M059J (cell line): Measurements from ENCODE around the gene CPXM2. TPM values are rescaled to one million over a fixed set of nuclear protein-coding genes. Genes with fewer than 3 reads are reported as not detected.
"Not testable (repeated sequence)": the region's sequence is repeated elsewhere in the genome, so short reads cannot be mapped to it uniquely, and the experiment has no call there.

Experiments used
- DNase-seq: peaks from one replicate; pipeline ENCODE4 v3.0.0-alpha.2; 2012; ENCODE audit warnings: low read depth
- total RNA-seq: library from RNA; depleted of rRNA; stranded (reverse); fragments of >200 nt; shearing (Covaris generic); gene quantifications from 2 replicates; pipeline ENCODE4 v1.2.3, GENCODE V29; 2014

CPXM2 gene
- total RNA-seq, 1 experiment from 2014 or later: not detected

GRCh38 chr10:123743441-123744223, 148.0 kb downstream of the CPXM2 start:
- peak; percentile 60 for DNase-seq

GRCh38 chr10:123742751-123743440, 148.7 kb downstream of the CPXM2 start:
- no peak for DNase-seq

DNA sequence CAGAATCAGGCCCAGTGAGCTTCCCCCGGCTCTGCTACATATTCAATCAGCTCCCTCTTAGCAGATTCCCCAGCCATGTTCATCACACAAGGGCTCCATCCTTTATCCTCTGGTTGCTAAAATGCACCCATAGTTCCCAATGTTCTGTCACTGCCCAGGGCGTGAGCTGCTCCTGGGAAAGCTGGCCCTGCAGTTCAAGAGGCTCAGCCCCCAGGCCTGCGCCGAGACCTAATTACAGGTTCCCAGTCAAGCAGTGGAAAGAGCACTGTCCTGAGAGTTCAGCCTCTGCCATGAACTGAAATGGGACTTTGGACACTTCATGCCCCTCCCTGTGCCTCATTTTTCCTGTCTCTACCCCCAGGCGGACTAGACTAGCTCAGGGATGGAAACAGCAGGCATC, 149.9 kb downstream of the CPXM2 start:
- no peak for DNase-seq

- peak; percentile 1 for DNase-seq
These were observed 150.5 kb downstream of the CPXM2 start for GRCh38 chr10:123741146-123741545.

DNA sequence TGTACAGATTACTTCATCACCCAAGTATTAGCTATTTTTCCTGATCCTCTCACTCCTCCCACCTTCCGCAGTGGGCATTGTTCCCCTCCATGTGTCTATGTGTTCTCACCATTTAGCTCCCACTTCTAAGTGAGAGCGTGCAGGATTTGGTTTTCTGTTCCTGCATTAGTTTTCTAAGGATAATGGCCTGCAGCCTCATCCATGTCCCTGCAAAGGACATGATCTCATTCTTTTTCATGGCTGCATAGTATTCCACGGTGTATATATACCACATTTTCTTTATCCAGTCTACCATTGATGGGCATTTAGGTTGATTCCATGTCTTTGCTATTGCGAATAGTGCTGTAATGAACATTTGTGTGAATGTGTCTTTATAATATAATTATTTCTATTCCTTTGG, 154.7 kb downstream of the CPXM2 start:
- not testable (repeated sequence) for DNase-seq

- DNase-seq: no peak
These were observed 162.1 kb downstream of the CPXM2 start for GRCh38 chr10:123729523-123729922.

- no peak for DNase-seq
These were observed 164.8 kb downstream of the CPXM2 start for GRCh38 chr10:123726836-123727235.

- DNase-seq: no peak
These were observed 165.2 kb downstream of the CPXM2 start for GRCh38 chr10:123726381-123726780.

DNA sequence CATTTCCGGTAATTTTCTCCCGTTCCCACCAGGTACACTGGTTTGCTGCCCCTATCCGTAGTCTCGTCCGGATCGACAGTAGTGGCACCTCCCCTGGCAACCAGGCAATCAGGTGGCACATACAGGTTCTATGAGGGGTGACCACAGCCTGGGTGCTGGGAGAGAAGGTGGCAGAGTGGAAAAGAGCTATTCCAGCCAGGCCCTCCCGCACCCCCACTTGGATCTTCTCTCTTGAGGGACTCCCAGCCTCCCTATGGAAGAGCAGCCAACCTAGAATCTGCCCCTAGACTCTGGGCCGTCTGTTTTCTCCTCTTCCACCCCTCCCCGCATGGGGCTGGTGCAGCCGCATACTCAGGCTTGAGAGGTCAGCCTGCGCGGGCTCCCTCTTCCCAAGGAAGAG, 166.9 kb downstream of the CPXM2 start:
- DNase-seq: no peak

- DNase-seq: no peak
These were observed 169.3 kb downstream of the CPXM2 start for GRCh38 chr10:123722351-123722750.

DNA sequence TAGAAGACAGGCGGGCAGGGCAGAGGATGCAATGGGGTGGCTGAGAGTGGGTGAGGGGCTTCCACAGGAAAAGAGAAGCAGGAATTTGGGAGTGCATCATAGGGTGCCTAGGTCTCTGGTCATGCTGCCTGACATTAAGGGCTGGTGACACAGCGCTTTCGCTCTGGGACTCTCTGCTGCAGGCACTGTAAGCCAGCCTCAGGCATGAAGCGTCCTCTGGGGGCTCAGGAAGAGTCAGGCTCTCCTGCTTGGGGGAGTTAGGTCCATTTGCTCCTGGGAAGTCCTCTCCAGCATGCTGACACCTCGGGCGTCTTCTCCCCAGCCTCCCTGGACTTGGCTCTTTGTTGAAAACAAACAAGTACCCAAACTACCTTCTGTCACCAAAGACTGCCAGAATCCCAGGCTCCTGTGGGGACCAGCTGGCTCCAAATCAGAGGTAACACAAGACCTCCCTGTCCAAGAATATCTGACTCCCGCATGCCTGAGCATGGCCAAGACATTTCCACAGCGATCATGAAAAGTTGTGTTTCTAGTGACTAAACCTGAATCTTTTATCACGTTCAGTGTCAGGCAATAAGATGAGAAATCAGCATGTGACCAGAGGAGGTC, 170.1 kb downstream of the CPXM2 start:
- DNase-seq: no peak

DNA sequence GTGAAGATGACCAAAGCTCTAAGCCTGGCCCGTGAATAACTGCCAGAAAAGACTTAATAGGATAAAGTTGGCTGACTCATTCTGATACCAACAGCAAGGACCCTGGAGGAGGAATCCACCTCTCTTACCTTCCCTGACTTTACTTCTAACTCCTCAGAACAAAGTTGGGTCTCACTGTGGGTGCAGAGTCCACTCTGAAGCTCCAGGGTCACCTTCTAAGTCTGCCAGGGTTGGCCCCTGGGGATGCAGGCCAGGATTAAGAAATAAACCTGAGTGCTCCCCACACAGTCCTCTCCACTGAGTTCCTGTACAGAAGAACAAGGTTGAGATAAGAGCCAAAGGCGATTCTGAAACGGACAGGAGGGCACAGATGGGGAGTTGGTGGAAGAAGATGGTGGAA, 171.1 kb downstream of the CPXM2 start:
- DNase-seq: no peak

- DNase-seq: no peak
These were observed 173.0 kb downstream of the CPXM2 start for GRCh38 chr10:123718544-123719060.

DNA sequence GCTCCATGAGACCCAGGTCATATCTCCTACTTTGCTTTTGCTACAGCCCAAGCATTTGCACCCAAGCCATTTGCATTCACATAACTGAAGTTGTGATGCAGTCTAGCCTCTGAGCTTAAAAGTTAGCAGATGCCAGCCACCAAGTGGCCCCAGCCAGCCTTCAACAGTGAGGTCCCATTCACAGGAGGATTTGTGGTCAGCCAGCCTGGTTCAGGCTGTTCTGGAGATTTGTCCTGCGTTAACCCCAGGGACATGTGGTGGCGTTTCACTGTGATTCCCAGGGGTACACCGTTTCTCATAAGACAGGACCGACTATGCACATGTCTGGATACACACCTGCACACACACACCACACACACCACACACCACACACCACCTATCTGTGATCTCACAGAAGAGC, 174.3 kb downstream of the CPXM2 start:
- DNase-seq: no peak

- DNase-seq: no peak
These were observed 176.1 kb downstream of the CPXM2 start for GRCh38 chr10:123715546-123715945.

GRCh38 chr10:123706236-123706635, 185.4 kb downstream of the CPXM2 start:
- no peak for DNase-seq

GRCh38 chr10:123704812-123705211, 186.8 kb downstream of the CPXM2 start:
- DNase-seq: no peak

DNA sequence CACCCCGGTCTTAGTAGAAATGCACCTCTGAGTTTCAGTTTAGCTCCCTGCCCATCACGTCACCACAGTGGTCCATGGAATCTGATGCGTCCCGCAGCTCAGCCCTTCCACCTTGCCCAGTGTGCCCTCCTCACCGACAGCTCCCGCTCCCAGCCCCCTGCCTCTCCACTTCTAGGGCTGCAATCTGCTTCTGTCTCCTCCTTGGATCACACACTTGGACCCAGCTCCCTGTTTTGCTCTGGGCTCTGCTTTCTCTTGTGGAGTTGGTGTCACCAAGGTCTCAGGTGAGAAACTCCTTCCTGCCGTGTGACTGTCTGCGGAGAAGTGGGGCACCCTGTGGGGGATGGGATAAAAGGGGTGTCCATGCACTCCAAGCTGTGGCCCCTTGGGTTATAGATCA, 187.5 kb downstream of the CPXM2 start:
- no peak for DNase-seq

DNA sequence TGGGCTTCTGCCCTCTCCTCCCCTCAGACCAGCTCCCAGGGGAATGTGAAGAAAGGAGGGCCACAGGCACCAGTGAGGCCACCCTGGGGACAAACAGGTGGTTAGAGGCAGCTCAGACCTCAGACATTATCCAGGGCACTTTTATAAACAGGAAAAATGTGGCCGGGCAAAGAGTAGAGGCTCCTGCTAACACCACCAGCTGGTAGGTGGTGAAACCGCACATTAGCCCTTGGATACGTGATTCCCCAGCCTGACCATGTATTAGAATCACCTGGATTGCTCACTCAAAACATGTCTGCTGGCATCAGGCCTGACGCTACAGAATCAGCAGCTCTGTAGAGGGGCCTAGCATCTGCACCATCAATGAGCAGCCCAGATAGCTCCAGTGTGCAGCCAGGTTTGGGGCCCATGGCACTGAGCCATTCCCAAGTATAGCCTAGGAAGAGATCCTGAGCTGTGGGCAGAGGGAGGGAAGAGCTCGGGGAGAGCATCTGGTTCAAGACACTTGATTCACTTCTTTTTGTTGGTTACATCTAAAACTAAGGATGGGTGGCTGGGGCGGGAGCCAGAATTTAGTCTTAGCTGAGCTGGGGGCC, 188.3 kb downstream of the CPXM2 start:
- no peak for DNase-seq
